ENCODE data around the gene KLHDC7B. TPM values are rescaled to one million over a fixed set of nuclear protein-coding genes. Genes with fewer than 3 reads are reported as not detected.

The KLHDC7B gene
- total RNA-seq, 1 donor from 2014 or later: 0.77 TPM

DNA sequence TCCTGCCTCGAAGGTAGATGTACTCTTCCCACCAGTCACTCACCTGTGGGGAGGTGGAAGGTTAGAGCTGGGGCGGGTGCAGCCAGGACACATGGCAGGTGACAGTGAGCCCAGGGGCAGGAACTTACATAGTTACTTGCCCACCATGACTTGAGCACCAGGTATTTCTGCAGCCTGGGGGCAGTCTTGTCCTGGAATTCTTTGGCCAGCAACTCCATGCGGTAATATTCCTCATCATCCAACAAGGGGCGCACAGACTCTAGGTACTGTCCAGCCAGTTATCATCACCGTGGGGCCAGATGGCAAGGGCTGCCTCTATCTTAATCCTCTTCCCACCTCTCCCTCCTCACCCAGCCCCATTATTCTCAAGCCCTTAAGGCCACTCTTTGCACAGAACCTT is 30.4 kb downstream of the KLHDC7B start:
- ATAC-seq (no peak), DNase-seq (no peak)
- TF ChIP-seq, protein P1, sequence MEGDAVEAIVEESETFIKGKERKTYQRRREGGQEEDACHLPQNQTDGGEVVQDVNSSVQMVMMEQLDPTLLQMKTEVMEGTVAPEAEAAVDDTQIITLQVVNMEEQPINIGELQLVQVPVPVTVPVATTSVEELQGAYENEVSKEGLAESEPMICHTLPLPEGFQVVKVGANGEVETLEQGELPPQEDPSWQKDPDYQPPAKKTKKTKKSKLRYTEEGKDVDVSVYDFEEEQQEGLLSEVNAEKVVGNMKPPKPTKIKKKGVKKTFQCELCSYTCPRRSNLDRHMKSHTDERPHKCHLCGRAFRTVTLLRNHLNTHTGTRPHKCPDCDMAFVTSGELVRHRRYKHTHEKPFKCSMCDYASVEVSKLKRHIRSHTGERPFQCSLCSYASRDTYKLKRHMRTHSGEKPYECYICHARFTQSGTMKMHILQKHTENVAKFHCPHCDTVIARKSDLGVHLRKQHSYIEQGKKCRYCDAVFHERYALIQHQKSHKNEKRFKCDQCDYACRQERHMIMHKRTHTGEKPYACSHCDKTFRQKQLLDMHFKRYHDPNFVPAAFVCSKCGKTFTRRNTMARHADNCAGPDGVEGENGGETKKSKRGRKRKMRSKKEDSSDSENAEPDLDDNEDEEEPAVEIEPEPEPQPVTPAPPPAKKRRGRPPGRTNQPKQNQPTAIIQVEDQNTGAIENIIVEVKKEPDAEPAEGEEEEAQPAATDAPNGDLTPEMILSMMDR (IDR thresholded peaks at IDR 0.05): peak; percentile 17

DNA sequence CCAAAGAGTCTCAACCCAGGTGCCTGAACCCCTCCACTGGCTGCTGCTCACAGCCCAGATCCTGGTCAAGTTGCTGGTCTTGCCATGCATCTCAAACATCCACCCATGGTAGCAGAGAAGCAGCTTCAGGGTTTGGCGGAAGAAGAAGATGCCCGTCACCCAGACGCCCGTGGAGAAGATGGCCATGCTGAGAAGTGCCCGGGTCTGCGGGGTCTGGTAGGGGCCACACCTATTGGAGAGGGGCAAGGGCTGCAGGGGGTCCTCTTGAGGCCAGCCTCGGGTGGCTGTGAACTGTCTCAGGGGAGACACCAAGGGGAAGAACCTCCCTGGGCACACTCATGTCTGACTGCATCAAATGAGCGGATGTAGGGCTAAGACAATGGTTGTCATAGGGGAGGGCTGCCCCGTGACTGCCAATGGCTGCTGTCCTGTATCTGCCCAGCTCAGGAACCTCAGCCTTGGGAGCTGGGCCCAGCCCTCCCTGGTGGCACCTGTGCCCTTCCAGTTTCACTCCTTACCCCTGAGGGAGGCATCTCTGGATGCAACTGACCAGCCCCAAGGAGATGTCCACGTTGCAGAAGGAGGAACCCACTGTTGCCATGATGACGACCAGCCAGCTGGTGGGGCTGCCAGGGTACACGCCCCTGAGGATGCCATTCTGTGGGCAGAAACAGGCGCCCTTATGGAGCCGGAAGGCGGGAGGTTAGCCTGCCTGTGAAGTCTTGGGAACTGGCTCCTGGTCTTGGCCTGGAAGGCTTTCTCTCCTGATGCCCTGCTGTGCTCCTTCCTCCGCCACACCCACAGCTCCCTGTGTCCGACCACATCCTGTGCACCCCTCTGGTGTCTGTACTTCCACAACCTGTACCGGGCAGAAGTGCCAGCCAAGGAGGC is 31.4 kb downstream of the KLHDC7B start:
- H3K36me3 ChIP-seq: peaks cover 4% of the 10 kb centered on the region
- H3K27ac ChIP-seq: no peak overlapping the region
- TF ChIP-seq, protein P1 (IDR thresholded peaks at IDR 0.05): no peak
- no peak for ATAC-seq
- no peaks in the 10 kb centered on the region for H3K27me3 ChIP-seq (ENCODE audit: low read depth)
- H3K4me1 ChIP-seq: peaks cover 11% of the 10 kb centered on the region
- intact Hi-C loops (cut with DNase I): no loop called here
- H3K9me3 ChIP-seq: no peaks in the 10 kb centered on the region
- H3K4me3 ChIP-seq: no peak overlapping the region
- DNase-seq: no peak

More for the DNA sequence above, 30.4 kb downstream of the KLHDC7B start:
- no peak overlapping the region for H3K27ac ChIP-seq
- peaks cover 4% of the 10 kb centered on the region for H3K36me3 ChIP-seq
- H3K9me3 ChIP-seq: no peaks in the 10 kb centered on the region
- H3K27me3 ChIP-seq (ENCODE audit: low read depth): no peaks in the 10 kb centered on the region
- intact Hi-C loops (cut with DNase I): no loop called here
- peaks cover 2% of the 10 kb centered on the region for H3K4me1 ChIP-seq
- no peak overlapping the region for H3K4me3 ChIP-seq

DNA sequence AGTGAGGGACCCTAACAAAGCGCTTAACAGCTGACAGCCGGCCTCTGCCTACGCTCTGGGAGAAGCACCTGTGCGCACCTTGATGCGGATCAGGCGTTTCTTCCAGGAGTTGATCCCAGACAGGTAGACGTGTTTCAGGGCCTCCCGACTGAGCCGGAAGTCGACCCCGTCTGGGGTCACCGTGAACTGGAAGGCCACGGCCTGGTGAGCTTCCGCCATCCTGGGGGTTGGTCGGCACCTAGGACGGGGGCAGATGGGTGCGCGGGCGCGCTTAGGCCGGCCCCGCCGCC is 31.9 kb downstream of the KLHDC7B start:
- DNase-seq: peak; percentile 43
- H3K4me1 ChIP-seq: peaks cover 11% of the 10 kb centered on the region
- no peak overlapping the region for H3K27ac ChIP-seq
- TF ChIP-seq, protein P1 (IDR thresholded peaks at IDR 0.05): no peak
- no peak overlapping the region for H3K4me3 ChIP-seq
- H3K36me3 ChIP-seq: peaks cover 4% of the 10 kb centered on the region
- no peak for ATAC-seq
- intact Hi-C loops (cut with DNase I): no loop called here
- H3K9me3 ChIP-seq: no peaks in the 10 kb centered on the region
- no peaks in the 10 kb centered on the region for H3K27me3 ChIP-seq (ENCODE audit: low read depth)

DNA sequence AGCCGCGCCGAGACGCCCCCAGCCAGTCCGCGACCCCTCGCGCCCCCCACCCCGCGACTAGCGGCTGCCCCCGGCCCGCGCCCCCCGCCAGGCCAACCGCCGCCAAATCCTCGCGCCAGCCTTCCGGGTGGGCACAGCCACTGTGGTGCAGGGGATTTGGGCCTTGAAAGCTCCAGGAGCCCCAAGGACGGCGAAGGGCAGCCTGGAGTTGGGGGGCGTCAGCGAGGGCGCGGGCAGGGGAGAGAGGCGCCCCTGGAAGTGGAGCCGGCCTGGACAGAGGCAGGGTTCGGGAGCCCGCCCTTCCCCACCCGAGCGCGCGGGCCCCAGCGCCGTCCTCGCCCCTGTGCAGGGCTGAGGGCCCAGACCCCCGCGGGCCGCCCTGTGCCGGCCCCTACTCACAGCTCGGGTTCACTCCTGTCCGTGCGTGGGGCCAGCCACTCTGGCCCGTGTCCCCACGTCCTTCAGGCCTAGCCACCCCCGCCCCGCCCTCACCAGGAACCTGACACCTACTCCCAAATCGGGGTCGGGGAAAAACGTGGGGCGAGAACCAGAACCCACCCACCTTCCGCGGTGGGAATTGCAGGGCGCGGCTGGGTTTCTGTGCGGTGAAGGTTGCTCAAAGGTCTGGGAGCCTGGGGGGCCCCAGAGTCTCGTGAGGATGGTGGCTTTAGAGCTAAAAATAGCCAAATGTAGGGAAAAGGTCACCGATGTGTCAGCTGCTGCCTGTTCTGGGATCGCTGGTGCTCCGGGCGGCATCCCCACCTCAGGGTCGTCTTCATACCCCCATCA is 32.5 kb downstream of the KLHDC7B start, which contains the start of gene CPT1B:
Gene CPT1B (minus strand): TSS at position 441 of the 789 bp plus-strand sequence. CDS start 512 bp downstream, outside the sequence.
- intact Hi-C loops (cut with DNase I): no loop called here
- Histone ChIP-seq H3K27ac (no peak within 1 kb of the TSS), H3K4me3 (no peak within 1 kb of the TSS), H3K27me3 (ENCODE audit: low read depth) (no peaks in the 10 kb centered on the region), H3K4me1 (peaks cover 11% of the 10 kb centered on the region), H3K9me3 (no peaks in the 10 kb centered on the region), H3K36me3 (peaks cover 4% of the 10 kb centered on the region)
- no peak for ATAC-seq
- DNase-seq: peak; percentile 44
- TF ChIP-seq, protein P1 (IDR thresholded peaks at IDR 0.05): no peak

DNA sequence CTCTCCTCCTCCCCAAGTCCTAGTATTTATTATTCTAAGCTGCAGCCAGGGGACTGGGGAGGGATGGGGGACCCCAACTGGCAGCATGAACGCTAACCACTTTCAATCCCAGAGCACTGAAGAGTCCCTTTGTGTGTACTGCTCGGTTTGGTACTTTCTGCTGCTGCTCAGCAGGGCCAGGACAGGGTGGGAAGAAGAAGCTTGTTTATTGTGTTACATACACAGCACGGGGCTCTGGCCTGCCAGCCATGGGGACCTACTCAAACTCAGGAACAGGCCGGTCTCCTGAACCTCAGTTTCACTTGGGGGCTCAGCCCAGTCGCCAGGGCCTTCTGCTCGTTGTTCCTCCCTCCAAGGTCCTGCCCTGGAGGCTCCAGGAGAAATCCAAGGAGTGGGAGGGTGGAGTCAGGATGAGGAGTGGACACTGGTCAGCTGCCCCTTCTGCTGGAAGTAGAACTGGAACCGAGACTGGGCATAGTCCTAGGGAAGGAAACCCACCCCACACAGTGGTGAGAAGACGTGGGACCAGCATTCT is 33.1 kb downstream of the KLHDC7B start:
- no peaks in the 10 kb centered on the region for H3K27me3 ChIP-seq (ENCODE audit: low read depth)
- TF ChIP-seq, protein P1 (IDR thresholded peaks at IDR 0.05): no peak
- intact Hi-C loops (cut with DNase I): no loop called here
- peaks cover 4% of the 10 kb centered on the region for H3K36me3 ChIP-seq
- H3K4me3 ChIP-seq: no peak overlapping the region
- no peaks in the 10 kb centered on the region for H3K9me3 ChIP-seq
- peaks cover 17% of the 10 kb centered on the region for H3K4me1 ChIP-seq
- ATAC-seq: no peak
- DNase-seq: peak; percentile 34
- no peak overlapping the region for H3K27ac ChIP-seq

Data from lower lobe of right lung (tissue), 2 donors.